K562 (cell line): Measurements from ENCODE around the gene PXMP2. TPM values are rescaled to one million over a fixed set of nuclear protein-coding genes. Genes with fewer than 3 reads are reported as not detected.

Experiments used
- ATAC-seq: fragments of 200-7000 bp; cut with Tn5 transposase; 3 replicates; pipeline ENCODE4 v1.9.1; 2020; ENCODE audit warnings: moderate library complexity
- BruUV-seq: library from RNA; stranded (reverse); fragments of 400-500 nt; replicated peaks from 2 replicates; lab custom pipeline; 2021; lab: Mats Ljungman, UMichigan
- CTCF ChIA-PET: fragments of 300-600 bp; formaldehyde crosslinking; extraction: SDS; loops from one replicate; lab custom pipeline; 2021; ENCODE audit warnings: low intra/inter-chr PET ratio; lab: Yijun Ruan, JAX
- POLR2A ChIA-PET: fragments of 300-600, 350-650 bp; sonication (Branson Sonifier 250); formaldehyde crosslinking; extraction: SDS; loops from one replicate; lab custom pipeline; 2021; ENCODE audit warnings: antibody characterized with exemption, inconsistent platforms; lab: Yijun Ruan, JAX
- DNase-seq, 4 experiments: peaks; one replicate each; pipeline versions ENCODE4 v3.0.0 to v3.0.0-alpha.2; 2011 to 2018; ENCODE audit warnings: low spot score in 3 of 4, mixed read lengths in 3 of 4; ENCODE audit errors: extremely low read depth in 1 of 4
- FAIRE-seq: peaks from 2 replicates; lab custom pipeline; 2011; peaks lifted over from hg19 to GRCh38; lab: Jason Lieb, UNC
- H2AFZ ChIP-seq: 2 replicates; pipeline ENCODE4 v1.6.0; 2011; ENCODE audit warnings: low read depth, low read length, control low read depth, inconsistent platforms
- H3K27ac ChIP-seq: fragments of 200-600 bp; 3 replicates; pipeline ENCODE4 v1.8.0; 2011; ENCODE audit warnings: low read depth, mild to moderate bottlenecking, control low read depth, inconsistent platforms, low read length, moderate library complexity, mixed read lengths; ENCODE audit errors: extremely low read depth
- H3K27me3 ChIP-seq, 2 experiments: fragments of 300-600 bp in 1 of 2; 2 replicates in 1 of 2; 3 replicates in 1 of 2; pipeline versions ENCODE4 v1.6.0 to v1.8.0; 2011; ENCODE audit warnings: inconsistent platforms in 2 of 2, low read length in 2 of 2, mild to moderate bottlenecking in 1 of 2, mixed read lengths in 1 of 2, moderate library complexity in 1 of 2; ENCODE audit not compliant: control insufficient read depth in 2 of 2, insufficient read depth in 2 of 2
- H3K36me3 ChIP-seq: fragments of 300-600 bp; 3 replicates; pipeline ENCODE4 v1.8.0; 2011; ENCODE audit warnings: mild to moderate bottlenecking, low read length, inconsistent platforms; ENCODE audit not compliant: control insufficient read depth, insufficient read depth
- H3K4me1 ChIP-seq, 2 experiments: fragments of 200-600 bp in 1 of 2; replicated peaks in 1 of 2; 2 replicates in 1 of 2; 3 replicates in 1 of 2; pipeline versions ENCODE4 v1.5.1 to v1.8.0; 2011; ENCODE audit warnings: inconsistent platforms in 2 of 2, low read length in 2 of 2, mild to moderate bottlenecking in 1 of 2, mixed read lengths in 1 of 2, moderate library complexity in 1 of 2; ENCODE audit not compliant: control insufficient read depth in 2 of 2, insufficient read depth in 2 of 2
- H3K4me2 ChIP-seq: 2 replicates; pipeline ENCODE4 v1.6.1; 2011; ENCODE audit warnings: low read length, control low read depth, inconsistent platforms, mixed read lengths; ENCODE audit not compliant: insufficient read depth
- H3K4me3 ChIP-seq: fragments of 200-600 bp; sonication (generic), shearing (Covaris generic); 2 replicates; pipeline ENCODE4 v1.5.1; 2016; ENCODE audit warnings: control low read depth, inconsistent platforms
- H3K79me2 ChIP-seq: fragments of 200-600 bp; 3 replicates; pipeline ENCODE4 v1.8.0; 2011; ENCODE audit warnings: low read length, inconsistent platforms; ENCODE audit not compliant: control insufficient read depth, insufficient read depth
- H3K9ac ChIP-seq, 2 experiments: 2 replicates each; pipeline versions ENCODE4 v1.6.0 to v1.6.1; 2011; ENCODE audit warnings: low read depth in 2 of 2, low read length in 2 of 2, control low read depth in 1 of 2, inconsistent platforms in 1 of 2, mild to moderate bottlenecking in 1 of 2, mixed read lengths in 1 of 2; ENCODE audit not compliant: insufficient read depth in 1 of 2
- H3K9me1 ChIP-seq: one replicate; pipeline ENCODE4 v1.6.0; 2011; ENCODE audit warnings: inconsistent platforms, mild to moderate bottlenecking, low read length, moderate library complexity; ENCODE audit not compliant: control insufficient read depth, insufficient read depth
- H3K9me3 ChIP-seq: replicated peaks from 2 replicates; pipeline ENCODE4 v1.5.1; 2011; ENCODE audit warnings: low read depth, low read length, inconsistent platforms; ENCODE audit not compliant: control insufficient read depth, insufficient read depth
- H4K20me1 ChIP-seq: replicated peaks from 2 replicates; pipeline ENCODE4 v1.6.1; 2011; ENCODE audit warnings: low read length, inconsistent platforms, mixed read lengths; ENCODE audit not compliant: control insufficient read depth, insufficient read depth
- EWSR1 ChIP-seq: fragments of 450-650 bp; IDR thresholded peaks from 2 replicates; pipeline ENCODE4 v1.6.1; 2018; ENCODE audit warnings: borderline replicate concordance, mild to moderate bottlenecking, low read depth, moderate library complexity; ENCODE audit not compliant: partially characterized antibody
- FOXK1 ChIP-seq: sonication (generic); formaldehyde crosslinking; IDR thresholded peaks from 2 replicates; pipeline ENCODE4 v1.8.0; 2022; ENCODE audit warnings: missing genetic modification reagents, mild to moderate bottlenecking, borderline replicate concordance
- FOXM1 ChIP-seq, 2 experiments: fragments of 450-650 bp in 1 of 2; sonication (generic) in 1 of 2; formaldehyde crosslinking in 1 of 2; IDR thresholded peaks; 2 replicates each; pipeline versions ENCODE4 v1.6.1 to v1.9.0; 2017 to 2022; ENCODE audit warnings: low read depth in 2 of 2, mild to moderate bottlenecking in 2 of 2, missing genetic modification reagents in 1 of 2, moderate library complexity in 1 of 2
- KLF6 ChIP-seq: fragments of 250-450 bp; sonication (Bioruptor Pico); IDR thresholded peaks from 2 replicates; pipeline ENCODE4 v1.4.0; 2020; ENCODE audit warnings: mild to moderate bottlenecking, moderate library complexity, borderline replicate concordance
- MAFG ChIP-seq: fragments of 450-650 bp; conservative IDR thresholded peaks from 2 replicates; pipeline ENCODE4 v1.6.1; 2016; ENCODE audit warnings: missing genetic modification characterization, missing compliant biosample characterization
- POLR2AphosphoS5 ChIP-seq: IDR thresholded peaks from 2 replicates; pipeline ENCODE4 v1.6.1; 2011; ENCODE audit warnings: mild to moderate bottlenecking, low read depth, low read length, moderate library complexity; ENCODE audit not compliant: control insufficient read depth, insufficient read depth
- RAD51 ChIP-seq: fragments of 450-650 bp; IDR thresholded peaks from 2 replicates; pipeline ENCODE4 v1.7.1; 2016; ENCODE audit warnings: low read depth, mild to moderate bottlenecking, borderline replicate concordance
- RBM22 ChIP-seq: fragments of 200-400 bp; formaldehyde crosslinking; IDR thresholded peaks from 2 replicates; pipeline ENCODE4 v1.6.1; 2018; ENCODE audit warnings: low read length, low read depth; ENCODE audit not compliant: poor library complexity, severe bottlenecking
- ZNF561 ChIP-seq: fragments of 450-650 bp; formaldehyde crosslinking; conservative IDR thresholded peaks from 2 replicates; pipeline ENCODE4 v1.4.0; 2020; ENCODE audit warnings: mild to moderate bottlenecking, moderate library complexity
- WGBS: fragments of 100-300 bp; shearing (Covaris generic); methylation state at CpG from one replicate; pipeline ENCODE4 v1.1.6; 2016; ENCODE audit warnings: low coverage, mixed read lengths; ENCODE audit not compliant: insufficient coverage; ENCODE audit errors: missing lambda C conversion rate; 5-methylcytosine and 5-hydroxymethylcytosine counted together
- in situ Hi-C: fragments of 300-500 bp; cut with MboI; formaldehyde crosslinking; loops from 4 replicates; pipeline ENCODE4 v1.15.0; 2018; ENCODE audit warnings: inconsistent platforms, mixed read lengths
- intact Hi-C: fragments of 100-400 bp; cut with micrococcal nuclease; formaldehyde crosslinking; loops from 2 replicates; pipeline ENCODE4 v1.14.2; 2022
- polyA plus RNA-seq, 8 experiments: library from polyadenylated mRNA; depleted of rRNA in 4 of 8; stranded (reverse) in 5 of 8; unstranded in 3 of 8; fragments of >200 nt; fragmentation: Nextera tagmentation in 2 of 8; fragmentation: Illumina TruSeq in 1 of 8; extraction: Ambion mirVana in 2 of 8; extraction: Trizol in 1 of 8; gene quantifications; 2 replicates each; pipeline versions ENCODE4 v1.2.1 to v1.2.3, GENCODE V29; 2011 to 2014; ENCODE audit warnings: inconsistent platforms in 1 of 8, missing spikeins in 1 of 8
- total RNA-seq, 7 experiments: library from RNA; depleted of rRNA in 6 of 7; stranded (reverse); fragments of >200 nt in 6 of 7; fragmentation: Illumina TruSeq in 2 of 7; extraction: Trizol in 2 of 7; gene quantifications; 2 replicates each; pipeline versions ENCODE4 v1.2.1 to v1.2.3, GENCODE V29; 2011 to 2021; ENCODE audit warnings: low replicate concordance in 1 of 7

The PXMP2 gene
- total and polyA plus RNA-seq, 9 of the 15 experiments (the other 6 are each of a cell fraction or from before 2014, with no cell fraction given) = 3.0 to 66.1 (median 44.7) TPM

- TF ChIP-seq FOXM1 (IDR thresholded peaks at IDR 0.05; ENCODE audit: low read depth) = no peak
- no peak for TF ChIP-seq FOXM1 (CRISPR knock-in tag; IDR thresholded peaks at IDR 0.05; ENCODE audit: low read depth)
- no peak for TF ChIP-seq MAFG
- no peak for TF ChIP-seq RAD51
- no peak for TF ChIP-seq ZNF561 (CRISPR knock-in tag)
- TF ChIP-seq EWSR1 = no peak
- no peak for TF ChIP-seq KLF6 (CRISPR knock-in tag)
Measured at GRCh38 chr12:132661972-132662371, 25.4 kb upstream of the PXMP2 start (continued).

GRCh38 chr12:132662901-132663755 is 24.3 kb upstream of the PXMP2 start:
- BruUV-seq = no TSS peak
- in situ Hi-C loops (no loop called here), intact Hi-C loops (no loop called here)
- Histone ChIP-seq H3K79me2 (no peaks in the 10 kb centered on the region), H3K9ac (no peak overlapping the region), H3K4me3 (no peak overlapping the region), H3K27ac (no peak overlapping the region), H3K27me3 (no peaks in the 10 kb centered on the region), H4K20me1 (peaks cover 3% of the 10 kb centered on the region; the same call in 1 of the 2 replicates), H3K4me2 (no peak overlapping the region), H3K9me3 (no peaks in the 10 kb centered on the region), H3K9me1 (no peaks in the 10 kb centered on the region), H2AFZ (no peak overlapping the region), H3K36me3 (peaks cover 100% of the 10 kb centered on the region), H3K4me1 (no peaks in the 10 kb centered on the region)
- FAIRE-seq (no peak), ATAC-seq (no peak), DNase-seq (no peak)
- WGBS = 93% methylated on average over 29 of the region's 29 CpGs
- POLR2A ChIA-PET = interaction anchor here (0.7 to 2.0 kb wide), 5 partner anchors 8 to 17 kb away, joined by 3 to 5 read pairs (median 3); no protein-coding TSS in a partner anchor
- CTCF ChIA-PET = no interaction called here
- TF ChIP-seq FOXK1 = no peak
- peak; percentile 16; the same call in 1 of the 2 replicates for TF ChIP-seq POLR2AphosphoS5
- peak; percentile 23 for TF ChIP-seq RBM22
